ENCODE data around the gene ACKR2. TPM values are rescaled to one million over a fixed set of nuclear protein-coding genes. Genes with fewer than 3 reads are reported as not detected.
"Not testable (repeated sequence)": the region's sequence is repeated elsewhere in the genome, so short reads cannot be mapped to it uniquely, and the experiment has no call there.

Gene ACKR2
- polyA plus RNA-seq, 1 of the 3 experiments (the other 2 are of a cell fraction): 0.10 TPM

DNA sequence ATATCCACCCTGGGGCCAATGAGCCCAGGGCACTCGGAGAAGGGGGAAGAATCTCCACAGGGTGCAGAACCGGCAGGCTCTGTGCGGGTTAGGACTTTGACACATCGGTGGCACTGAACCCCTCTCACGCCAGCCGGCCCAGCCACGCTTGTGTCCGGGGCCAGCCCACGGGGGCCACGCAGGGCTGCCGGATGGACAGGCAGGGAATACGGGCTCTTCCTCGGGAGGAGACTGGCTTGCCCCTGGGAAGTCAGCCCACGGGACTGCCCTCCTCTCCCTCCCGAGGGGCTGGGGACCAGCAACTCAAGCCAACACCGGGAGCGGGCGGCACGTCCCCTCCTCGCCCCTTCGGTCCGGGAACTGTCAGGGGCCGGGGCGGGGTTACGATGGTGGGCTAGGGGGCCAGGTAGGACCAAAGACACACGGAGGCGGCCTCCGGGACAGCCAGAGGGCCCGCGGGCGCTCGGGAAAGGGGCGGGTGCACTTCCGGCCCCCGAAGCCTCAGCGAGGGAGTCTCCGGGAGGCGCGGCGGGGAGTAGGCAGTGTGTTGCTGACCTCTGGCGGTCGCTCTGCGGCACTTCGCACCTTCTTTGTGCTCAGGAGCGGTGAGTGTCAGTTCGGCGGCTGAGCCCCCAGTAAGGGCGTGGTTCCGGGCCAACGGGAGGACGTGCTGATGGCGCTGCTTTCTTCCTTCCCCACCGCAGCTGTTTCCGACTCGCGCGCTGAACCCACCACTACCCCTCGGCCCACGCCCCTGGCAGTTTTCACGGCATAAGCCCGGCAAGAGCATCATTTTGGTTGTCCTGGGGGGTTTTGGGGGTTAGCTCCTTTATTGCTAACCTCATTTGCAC is 71.6 kb downstream of the ACKR2 start (continued):
- TF ChIP-seq MXI1 (IDR thresholded peaks at IDR 0.05; ENCODE audit: low read depth, low read length) (peak; percentile 16; the same call in 1 of the 2 replicates), TEAD4 (IDR thresholded peaks at IDR 0.05; ENCODE audit: borderline replicate concordance, insufficient read depth) (no peak), TCF12 (IDR thresholded peaks at IDR 0.05) (no peak), FOSL2 (IDR thresholded peaks at IDR 0.05; ENCODE audit: borderline replicate concordance, low read depth) (no peak), FOXM1 (IDR thresholded peaks at IDR 0.05; ENCODE audit: low read depth) (no peak), JUND (IDR thresholded peaks at IDR 0.05) (no peak)
- TF ChIP-seq, protein P1, sequence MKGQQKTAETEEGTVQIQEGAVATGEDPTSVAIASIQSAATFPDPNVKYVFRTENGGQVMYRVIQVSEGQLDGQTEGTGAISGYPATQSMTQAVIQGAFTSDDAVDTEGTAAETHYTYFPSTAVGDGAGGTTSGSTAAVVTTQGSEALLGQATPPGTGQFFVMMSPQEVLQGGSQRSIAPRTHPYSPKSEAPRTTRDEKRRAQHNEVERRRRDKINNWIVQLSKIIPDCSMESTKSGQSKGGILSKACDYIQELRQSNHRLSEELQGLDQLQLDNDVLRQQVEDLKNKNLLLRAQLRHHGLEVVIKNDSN (IDR thresholded peaks at IDR 0.05; ENCODE audit: borderline replicate concordance, low read depth): no peak
- TF ChIP-seq, protein P2, sequence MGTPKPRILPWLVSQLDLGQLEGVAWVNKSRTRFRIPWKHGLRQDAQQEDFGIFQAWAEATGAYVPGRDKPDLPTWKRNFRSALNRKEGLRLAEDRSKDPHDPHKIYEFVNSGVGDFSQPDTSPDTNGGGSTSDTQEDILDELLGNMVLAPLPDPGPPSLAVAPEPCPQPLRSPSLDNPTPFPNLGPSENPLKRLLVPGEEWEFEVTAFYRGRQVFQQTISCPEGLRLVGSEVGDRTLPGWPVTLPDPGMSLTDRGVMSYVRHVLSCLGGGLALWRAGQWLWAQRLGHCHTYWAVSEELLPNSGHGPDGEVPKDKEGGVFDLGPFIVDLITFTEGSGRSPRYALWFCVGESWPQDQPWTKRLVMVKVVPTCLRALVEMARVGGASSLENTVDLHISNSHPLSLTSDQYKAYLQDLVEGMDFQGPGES (IDR thresholded peaks at IDR 0.05; ENCODE audit: low read depth, low read length): no peak
- TF ChIP-seq, protein P3, sequence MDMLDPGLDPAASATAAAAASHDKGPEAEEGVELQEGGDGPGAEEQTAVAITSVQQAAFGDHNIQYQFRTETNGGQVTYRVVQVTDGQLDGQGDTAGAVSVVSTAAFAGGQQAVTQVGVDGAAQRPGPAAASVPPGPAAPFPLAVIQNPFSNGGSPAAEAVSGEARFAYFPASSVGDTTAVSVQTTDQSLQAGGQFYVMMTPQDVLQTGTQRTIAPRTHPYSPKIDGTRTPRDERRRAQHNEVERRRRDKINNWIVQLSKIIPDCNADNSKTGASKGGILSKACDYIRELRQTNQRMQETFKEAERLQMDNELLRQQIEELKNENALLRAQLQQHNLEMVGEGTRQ (IDR thresholded peaks at IDR 0.05; ENCODE audit: borderline replicate concordance, low read depth, low read length): no peak

DNA sequence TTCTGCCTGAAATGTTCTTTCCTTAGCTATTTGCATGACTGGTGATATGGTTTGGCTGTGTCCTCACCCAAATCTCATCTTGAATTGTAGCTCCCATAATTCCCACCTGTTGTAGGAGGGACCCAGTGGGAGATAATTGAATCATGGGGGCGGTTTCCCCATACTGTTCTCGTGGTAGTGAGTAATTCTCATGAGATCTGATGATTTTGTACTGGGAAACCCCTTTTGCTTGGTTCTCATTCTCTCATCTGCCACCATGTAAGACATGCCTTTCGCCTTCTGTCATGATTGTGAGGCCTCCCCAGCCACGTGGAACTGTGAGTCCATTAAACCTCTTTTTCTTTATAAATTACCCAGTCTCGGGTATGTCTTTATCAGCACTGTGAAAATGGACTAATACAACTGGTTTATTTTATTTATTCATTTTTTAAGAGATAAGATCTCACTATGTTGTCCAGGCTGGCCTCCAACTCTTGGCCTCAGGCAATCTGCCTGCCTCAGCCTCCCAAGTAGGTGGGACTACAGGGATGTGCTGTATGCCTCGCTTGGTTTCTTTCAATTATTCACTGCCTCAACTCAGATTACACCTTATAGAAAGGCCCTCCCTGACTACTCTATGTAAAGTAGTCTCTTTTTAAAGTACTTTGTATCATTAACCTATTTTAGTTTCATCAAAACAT is 74.1 kb downstream of the ACKR2 start:
- H3K27ac ChIP-seq (ENCODE audit: low read depth in 2 of 2, low read length in 1 of 2); H3K4me3 ChIP-seq (ENCODE audit: low read depth in 2 of 2, low read length in 1 of 2); H3K9me3 ChIP-seq; H3K9me2 ChIP-seq; H3K79me2 ChIP-seq (ENCODE audit: insufficient read depth); H3K36me3 ChIP-seq (replicated peaks in 1 of 2; ENCODE audit: control insufficient read depth in 1 of 2, insufficient read depth in 2 of 2, low read length in 1 of 2); POLR2A ChIA-PET; DNase-seq; H3K4me1 ChIP-seq (ENCODE audit: control insufficient read depth in 1 of 2, insufficient read depth in 2 of 2, low read depth in 1 of 2, low read length in 1 of 2); H2AFZ ChIP-seq (ENCODE audit: low read depth); H3K4me2 ChIP-seq; H3K27me3 ChIP-seq (ENCODE audit: insufficient read depth); H3K9ac ChIP-seq; H3F3A ChIP-seq (replicated peaks; ENCODE audit: insufficient read depth); H4K20me1 ChIP-seq (ENCODE audit: insufficient read depth): not testable (repeated sequence)
- 28% methylated on average over 6 of the region's 6 CpGs for WGBS (ENCODE audit: low lambda C conversion rate)
- CTCF ChIA-PET: interaction anchor here (0.6 to 2.9 kb wide), 4 partner anchors 43 to 1793 kb away, joined by 3 to 38 read pairs (median 12); partner anchors contain the start of gene HIGD1A

DNA sequence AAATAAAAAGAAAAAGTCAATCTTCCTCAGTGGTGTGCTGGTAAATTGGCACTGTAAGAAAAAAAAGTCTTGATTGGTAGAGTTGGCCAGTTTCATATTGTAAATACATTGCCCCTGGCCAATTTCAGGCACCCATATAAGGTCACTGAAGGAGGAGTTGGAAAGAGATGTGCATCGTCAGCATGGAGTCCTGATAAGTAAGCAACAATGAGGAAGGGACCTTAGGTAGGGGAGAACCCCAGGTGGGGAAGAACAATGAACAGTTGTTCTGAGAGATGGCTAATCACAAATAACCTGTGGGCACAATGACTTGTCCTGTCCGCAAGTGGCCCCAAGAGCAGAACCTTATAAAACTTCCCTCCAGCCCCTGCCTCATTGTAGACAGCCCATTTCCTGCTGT is 75.1 kb downstream of the ACKR2 start:
- ChIA-PET POLR2A (no interaction called here), CTCF (interaction anchor here (2.6 kb wide), 1 partner anchor 53 kb away, joined by 9 read pairs; no protein-coding TSS in a partner anchor)
- H3K79me2 ChIP-seq (ENCODE audit: insufficient read depth): no peaks in the 10 kb centered on the region
- peaks cover 0 to 10% of the 10 kb centered on the region in 2 experiments; a peak in 1 of 4 replicates for H3K4me1 ChIP-seq (ENCODE audit: control insufficient read depth in 1 of 2, insufficient read depth in 2 of 2, low read depth in 1 of 2, low read length in 1 of 2)
- no peaks in the 10 kb centered on the region for H4K20me1 ChIP-seq (ENCODE audit: insufficient read depth)
- no peak for DNase-seq
- H3K9me2 ChIP-seq: no peaks in the 10 kb centered on the region
- H3K27ac ChIP-seq (ENCODE audit: low read depth in 2 of 2, low read length in 1 of 2): no peak overlapping the region
- H3K9ac ChIP-seq: no peak overlapping the region
- H3K4me2 ChIP-seq: no peak overlapping the region
- peaks cover 5% of the 10 kb centered on the region for H3F3A ChIP-seq (replicated peaks; ENCODE audit: insufficient read depth)
- TF ChIP-seq NRF1 (IDR thresholded peaks at IDR 0.05; ENCODE audit: low read depth, low read length) (no peak), ELF1 (IDR thresholded peaks at IDR 0.05) (no peak), EZH2phosphoT487 (IDR thresholded peaks at IDR 0.05; ENCODE audit: borderline replicate concordance, low read depth) (no peak), TCF12 (IDR thresholded peaks at IDR 0.05) (no peak), SMC3 (IDR thresholded peaks at IDR 0.05; ENCODE audit: low read depth, low read length) (no peak), NFIC (IDR thresholded peaks at IDR 0.05; ENCODE audit: borderline replicate concordance) (no peak), MEF2A (IDR thresholded peaks at IDR 0.05; ENCODE audit: borderline replicate concordance, low read depth) (no peak), RCOR1 (IDR thresholded peaks at IDR 0.05; ENCODE audit: low read length) (no peak), EP300 (IDR thresholded peaks at IDR 0.05; ENCODE audit: borderline replicate concordance in 1 of 2, low read depth in 1 of 2, low read length in 1 of 2) (no peak)
- TF ChIP-seq, protein P2 (IDR thresholded peaks at IDR 0.05; ENCODE audit: low read depth, low read length): no peak
- TF ChIP-seq, protein P4, sequence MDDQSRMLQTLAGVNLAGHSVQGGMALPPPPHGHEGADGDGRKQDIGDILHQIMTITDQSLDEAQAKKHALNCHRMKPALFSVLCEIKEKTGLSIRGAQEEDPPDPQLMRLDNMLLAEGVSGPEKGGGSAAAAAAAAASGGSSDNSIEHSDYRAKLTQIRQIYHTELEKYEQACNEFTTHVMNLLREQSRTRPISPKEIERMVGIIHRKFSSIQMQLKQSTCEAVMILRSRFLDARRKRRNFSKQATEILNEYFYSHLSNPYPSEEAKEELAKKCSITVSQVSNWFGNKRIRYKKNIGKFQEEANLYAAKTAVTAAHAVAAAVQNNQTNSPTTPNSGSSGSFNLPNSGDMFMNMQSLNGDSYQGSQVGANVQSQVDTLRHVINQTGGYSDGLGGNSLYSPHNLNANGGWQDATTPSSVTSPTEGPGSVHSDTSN (IDR thresholded peaks at IDR 0.05): no peak
- no peak overlapping the region for H2AFZ ChIP-seq (ENCODE audit: low read depth)
- 0 out of 2 replicates have a peak, but pooled peaks cover 7% of the 10 kb centered on the region for H3K27me3 ChIP-seq (ENCODE audit: insufficient read depth)
- H3K36me3 ChIP-seq (replicated peaks in 1 of 2; ENCODE audit: control insufficient read depth in 1 of 2, insufficient read depth in 2 of 2, low read length in 1 of 2): no peaks in the 10 kb centered on the region
- H3K9me3 ChIP-seq: no peaks in the 10 kb centered on the region
- 77% methylated on average over 2 of the region's 2 CpGs for WGBS (ENCODE audit: low lambda C conversion rate)
- no peak overlapping the region for H3K4me3 ChIP-seq (ENCODE audit: low read depth in 2 of 2, low read length in 1 of 2)
